Heart left ventricle (tissue), 13 donors: Measurements from ENCODE around the gene DGKG.

Source experiments
- CTCF ChIP-seq, 12 donors: fragments of 200-600 bp; sonication (generic) in 4 of 12; IDR thresholded peaks; one replicate each; pipeline versions ENCODE4 v1.5.0 to v1.8.0; 2018 to 2022; ENCODE audit warnings: antibody characterized with exemption in 12 of 12, mild to moderate bottlenecking in 5 of 12
- POLR2A ChIP-seq, 2 donors: fragments of 450-650 bp; IDR thresholded peaks; one replicate each; pipeline ENCODE4 v1.6.1; 2017; ENCODE audit warnings: antibody characterized with exemption in 2 of 2, mild to moderate bottlenecking in 2 of 2, moderate library complexity in 2 of 2
- donor health status: ischemic (EF 13 %, LVEDD 7.1; RV severe dilation, severe dysfunction).
- donor health status: DM: no; HTN: yes; CAD: no.
- donor health status: DM: no; HTN: no; CAD: no.
- donor health status: ischemic (EF 25% LVEDD 6.9; RV normal size, moderate dysfunction).
- donor health status: ischemic (EF 25% LVEDD 5.7; RV mildly dilated, moderate dysfunction).
- donor health status: ischemic (EF 35%, LVEDD 5.7; RV mildly dilated, moderate dysfunction).
- donor health status: nonischemic (EF 11% LVEDD 7.7; RV severe dilation, severe dysfunction).
- donor health status: DM: yes; HTN: yes; CAD: no.
- donor health status: PGD.
- donor health status: ischemic (EF 29% LVEDD 5.4; RV normal size, mild dysfunction).
- donor health status: nonischemic (EF 23%, LVEDD 6.1; RV moderate dilation, normal function).

DNA sequence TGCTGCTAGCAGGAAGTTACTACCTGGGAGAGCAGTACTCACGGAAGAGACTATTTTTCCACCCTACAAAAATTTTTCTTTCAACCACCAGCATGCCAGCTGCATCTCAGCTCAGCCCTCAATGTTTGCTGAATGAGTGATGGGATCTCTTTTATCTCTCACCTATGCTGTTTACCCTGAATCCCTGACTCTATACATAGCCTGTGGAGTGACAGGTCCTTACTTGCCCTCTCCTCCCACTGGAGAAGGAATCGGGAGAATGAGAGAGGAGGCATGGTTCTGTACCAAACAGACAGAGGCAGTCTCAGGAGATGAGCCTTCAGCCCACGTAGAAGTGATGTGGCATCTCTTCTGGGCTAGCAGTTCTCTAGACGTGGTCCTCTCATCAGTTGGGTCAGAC is 6.7 kb upstream of the DGKG start:
- TF ChIP-seq CTCF (IDR thresholded peaks at IDR 0.05) (no peak), POLR2A (IDR thresholded peaks at IDR 0.05) (no peak)
